SJSA1 (cell line): ENCODE results near the gene POLR2A. TPM values are rescaled to one million over a fixed set of nuclear protein-coding genes. Genes with fewer than 3 reads are reported as not detected.
"Not testable (repeated sequence)": the region's sequence is repeated elsewhere in the genome, so short reads cannot be mapped to it uniquely, and the experiment has no call there.

Experiments used
- DNase-seq, 2 experiments: peaks; one replicate each; pipeline ENCODE4 v3.0.0-alpha.2; 2015 to 2020; ENCODE audit warnings: low spot score in 2 of 2, low read depth in 1 of 2
- H3K27ac ChIP-seq: fragments of 250-450 bp; sonication (Bioruptor Pico); 2 replicates; pipeline ENCODE4 v1.5.1; 2020; ENCODE audit warnings: mild to moderate bottlenecking, moderate library complexity
- H3K27me3 ChIP-seq: fragments of 250-450 bp; sonication (Bioruptor Pico); replicated peaks from 2 replicates; pipeline ENCODE4 v1.5.1; 2020; ENCODE audit warnings: mild to moderate bottlenecking, moderate library complexity
- H3K36me3 ChIP-seq: fragments of 250-450 bp; sonication (Bioruptor Pico); 2 replicates; pipeline ENCODE4 v1.5.1; 2020; ENCODE audit warnings: mild to moderate bottlenecking
- H3K4me1 ChIP-seq: fragments of 250-450 bp; sonication (Bioruptor Pico); replicated peaks from 2 replicates; pipeline ENCODE4 v1.6.1; 2021; ENCODE audit warnings: mild to moderate bottlenecking
- H3K4me3 ChIP-seq: fragments of 250-450 bp; sonication (Bioruptor Pico); 2 replicates; pipeline ENCODE4 v1.5.1; 2020; ENCODE audit warnings: mild to moderate bottlenecking
- H3K9me3 ChIP-seq: fragments of 250-450 bp; sonication (Bioruptor Pico); replicated peaks from 2 replicates; pipeline ENCODE4 v1.5.1; 2020; ENCODE audit warnings: mild to moderate bottlenecking
- total RNA-seq: library from RNA; depleted of rRNA; stranded (reverse); fragments of >200 nt; shearing (Covaris generic); gene quantifications from 2 replicates; pipeline ENCODE4 v1.2.3, GENCODE V29; 2014

Gene POLR2A
- total RNA-seq, 1 experiment from 2014 or later = 29.3 TPM

- Histone ChIP-seq H3K27ac (peak overlapping the region; percentile 96), H3K4me3 (peak overlapping the region; percentile 95), H3K4me1 (peaks cover 54% of the 10 kb centered on the region), H3K9me3 (no peaks in the 10 kb centered on the region), H3K36me3 (peaks cover 9% of the 10 kb centered on the region), H3K27me3 (no peaks in the 10 kb centered on the region)
- peak in 1 of 2 experiments; percentile 44 for DNase-seq
These were observed 5.6 kb upstream of the POLR2A start for GRCh38 chr17:7478276-7479212.

GRCh38 chr17:7479213-7480088 is 4.7 kb upstream of the POLR2A start, which contains the start of gene ZBTB4:
ZBTB4 (minus strand) TSS chr17:7479631; CDS start chr17:7466801, 12,830 bp downstream.
- DNase-seq = peak in 1 of 2 experiments; percentile 55
- no peaks in the 10 kb centered on the region for H3K27me3 ChIP-seq
- H3K9me3 ChIP-seq = no peaks in the 10 kb centered on the region

GRCh38 chr17:7480089-7480384 is 4.1 kb upstream of the POLR2A start:
- DNase-seq = peak in 1 of 2 experiments; percentile 43
- no peaks in the 10 kb centered on the region for H3K27me3 ChIP-seq
- peak overlapping the region; percentile 66 for H3K27ac ChIP-seq
- H3K4me3 ChIP-seq = peak overlapping the region; percentile 95
- H3K9me3 ChIP-seq = no peaks in the 10 kb centered on the region
- peaks cover 56% of the 10 kb centered on the region for H3K4me1 ChIP-seq
- H3K36me3 ChIP-seq = peaks cover 9% of the 10 kb centered on the region

More at GRCh38 chr17:7479213-7480088, 4.7 kb upstream of the POLR2A start, which contains the start of gene ZBTB4:
- H3K27ac ChIP-seq = peak within 1 kb of the TSS; percentile 96
- H3K4me1 ChIP-seq = peaks cover 56% of the 10 kb centered on the region
- peaks cover 9% of the 10 kb centered on the region for H3K36me3 ChIP-seq
- H3K4me3 ChIP-seq = peak within 1 kb of the TSS; percentile 95

GRCh38 chr17:7481275-7481674 is 2.9 kb upstream of the POLR2A start, which contains the start of gene SLC35G6:
SLC35G6 (plus strand) TSS chr17:7481446; CDS start chr17:7481517, 71 bp downstream.
- H3K27me3 ChIP-seq, H3K9me3 ChIP-seq, DNase-seq: not testable (repeated sequence)
- Histone ChIP-seq H3K4me3 (peak within 1 kb of the TSS; percentile 95; the same call in 1 of the 2 replicates), H3K27ac (peak within 1 kb of the TSS; percentile 66), H3K36me3 (peaks cover 14% of the 10 kb centered on the region; the same call in 1 of the 2 replicates), H3K4me1 (peaks cover 58% of the 10 kb centered on the region)

GRCh38 chr17:7481842-7482741 is 2.1 kb upstream of the POLR2A start:
- not testable (repeated sequence) for H3K4me3 ChIP-seq, H3K27me3 ChIP-seq, H3K9me3 ChIP-seq, H3K27ac ChIP-seq, DNase-seq
- Histone ChIP-seq H3K4me1 (peaks cover 57% of the 10 kb centered on the region), H3K36me3 (peaks cover 17% of the 10 kb centered on the region)

- H3K4me3 ChIP-seq, H3K9me3 ChIP-seq, DNase-seq, H3K27me3 ChIP-seq: not testable (repeated sequence)
- Histone ChIP-seq H3K4me1 (peaks cover 51% of the 10 kb centered on the region), H3K36me3 (peaks cover 24% of the 10 kb centered on the region), H3K27ac (peak overlapping the region; percentile 100)
These were observed 1.5 kb upstream of the POLR2A start for GRCh38 chr17:7482742-7483088.

- DNase-seq = peak; percentile 90 to 91
- peaks cover 25% of the 10 kb centered on the region for H3K36me3 ChIP-seq
- no peaks in the 10 kb centered on the region for H3K9me3 ChIP-seq
- H3K27me3 ChIP-seq = no peaks in the 10 kb centered on the region
- peak overlapping the region; percentile 56 for H3K4me3 ChIP-seq
- peaks cover 43% of the 10 kb centered on the region for H3K4me1 ChIP-seq
- H3K27ac ChIP-seq = peak overlapping the region; percentile 100
These were observed 705 bp upstream of the POLR2A start for GRCh38 chr17:7483255-7484066.

GRCh38 chr17:7484919-7485377 is 782 bp downstream of the POLR2A start:
- H3K27me3 ChIP-seq = no peaks in the 10 kb centered on the region
- peaks cover 36% of the 10 kb centered on the region for H3K4me1 ChIP-seq
- no peak for DNase-seq
- peaks cover 33% of the 10 kb centered on the region for H3K36me3 ChIP-seq
- peak overlapping the region; percentile 100 for H3K27ac ChIP-seq
- no peaks in the 10 kb centered on the region for H3K9me3 ChIP-seq
- peak overlapping the region; percentile 56 for H3K4me3 ChIP-seq

- no peak overlapping the region for H3K27ac ChIP-seq
- H3K4me1 ChIP-seq = peaks cover 23% of the 10 kb centered on the region
- H3K9me3 ChIP-seq = no peaks in the 10 kb centered on the region
- peak overlapping the region; percentile 56 for H3K4me3 ChIP-seq
- peaks cover 40% of the 10 kb centered on the region for H3K36me3 ChIP-seq
- DNase-seq = no peak
- no peaks in the 10 kb centered on the region for H3K27me3 ChIP-seq
These were observed 2.0 kb downstream of the POLR2A start for GRCh38 chr17:7486181-7486580.

- DNase-seq = no peak
- Histone ChIP-seq H3K9me3 (no peaks in the 10 kb centered on the region), H3K27me3 (no peaks in the 10 kb centered on the region), H3K4me1 (peaks cover 14% of the 10 kb centered on the region), H3K4me3 (no peak overlapping the region), H3K36me3 (peaks cover 65% of the 10 kb centered on the region), H3K27ac (no peak overlapping the region)
These were observed 6.0 kb downstream of the POLR2A start for GRCh38 chr17:7490144-7490543.

GRCh38 chr17:7491583-7491982 is 7.4 kb downstream of the POLR2A start:
- H3K27ac ChIP-seq = no peak overlapping the region
- H3K9me3 ChIP-seq = no peaks in the 10 kb centered on the region
- H3K4me3 ChIP-seq = no peak overlapping the region
- H3K36me3 ChIP-seq = peaks cover 72% of the 10 kb centered on the region
- peaks cover 4% of the 10 kb centered on the region for H3K4me1 ChIP-seq
- no peak for DNase-seq
- no peaks in the 10 kb centered on the region for H3K27me3 ChIP-seq

GRCh38 chr17:7493941-7494340 is 9.8 kb downstream of the POLR2A start:
- H3K36me3 ChIP-seq = peaks cover 80% of the 10 kb centered on the region
- no peak overlapping the region for H3K4me3 ChIP-seq
- H3K9me3 ChIP-seq = no peaks in the 10 kb centered on the region
- no peak overlapping the region for H3K27ac ChIP-seq
- H3K27me3 ChIP-seq = no peaks in the 10 kb centered on the region
- DNase-seq = no peak
- no peaks in the 10 kb centered on the region for H3K4me1 ChIP-seq
